DND-41 (cell line): ENCODE results near the gene FBXW2.

ENCODE experiments used
- ATAC-seq: fragments of 200-7000 bp; cut with Tn5 transposase; 3 replicates; pipeline ENCODE4 v1.9.1; 2021; ENCODE audit warnings: low read depth; ENCODE audit not compliant: insufficient read depth
- DNase-seq: peaks from one replicate; pipeline ENCODE4 v3.0.0-alpha.2; 2020
- H2AFZ ChIP-seq: 2 replicates; pipeline ENCODE4 v1.6.0; 2012; ENCODE audit warnings: low read depth, low read length
- H3K27ac ChIP-seq: 2 replicates; pipeline ENCODE4 v1.5.1; 2012; ENCODE audit warnings: low read length, inconsistent platforms
- H3K27me3 ChIP-seq: fragments of 200-600 bp; sonication (generic); 2 replicates; pipeline ENCODE4 v1.6.0; 2012; ENCODE audit warnings: low read length, mild to moderate bottlenecking, inconsistent platforms; ENCODE audit not compliant: insufficient read depth, poor library complexity
- H3K36me3 ChIP-seq: 2 replicates; pipeline ENCODE4 v1.5.1; 2012; ENCODE audit warnings: low read length, inconsistent platforms; ENCODE audit not compliant: insufficient read depth
- H3K4me1 ChIP-seq: 2 replicates; pipeline ENCODE4 v1.5.1; 2012; ENCODE audit warnings: mild to moderate bottlenecking, low read length; ENCODE audit not compliant: insufficient read depth
- H3K4me2 ChIP-seq: 2 replicates; pipeline ENCODE4 v1.6.0; 2012; ENCODE audit warnings: mild to moderate bottlenecking, moderate library complexity, low read length, inconsistent platforms; ENCODE audit not compliant: insufficient read depth
- H3K4me3 ChIP-seq, 2 experiments: fragments of 200-600 bp in 1 of 2; shearing (Covaris generic) in 1 of 2; 2 replicates each; pipeline ENCODE4 v1.5.1; 2012 to 2016; ENCODE audit warnings: inconsistent platforms in 2 of 2, low read length in 2 of 2, mild to moderate bottlenecking in 2 of 2, low read depth in 1 of 2, moderate library complexity in 1 of 2
- H3K79me2 ChIP-seq: 2 replicates; pipeline ENCODE4 v1.6.0; 2012; ENCODE audit warnings: low read length, inconsistent platforms; ENCODE audit not compliant: insufficient read depth
- H3K9ac ChIP-seq: 2 replicates; pipeline ENCODE4 v1.6.0; 2012; ENCODE audit warnings: low read depth, mild to moderate bottlenecking, inconsistent platforms, low read length, moderate library complexity
- H3K9me3 ChIP-seq: 2 replicates; pipeline ENCODE4 v1.5.1; 2012; ENCODE audit warnings: low read length, moderate library complexity, mild to moderate bottlenecking, inconsistent platforms; ENCODE audit not compliant: insufficient read depth, severe bottlenecking
- H4K20me1 ChIP-seq: 2 replicates; pipeline ENCODE4 v1.6.0; 2012; ENCODE audit warnings: low read length; ENCODE audit not compliant: insufficient read depth
- EZH2 ChIP-seq: IDR thresholded peaks from 3 replicates; pipeline ENCODE4 v1.6.1; 2012; ENCODE audit warnings: borderline replicate concordance, low read depth, mild to moderate bottlenecking, moderate library complexity, low read length, inconsistent platforms; ENCODE audit not compliant: severe bottlenecking
- TF ChIP-seq, protein P1 (sequence below): IDR thresholded peaks from 2 replicates; pipeline ENCODE4 v1.5.1; 2012; ENCODE audit warnings: borderline replicate concordance, low read length, moderate library complexity, mild to moderate bottlenecking; ENCODE audit not compliant: poor library complexity, severe bottlenecking; ENCODE audit errors: extremely low read depth

Gene FBXW2

DNA sequence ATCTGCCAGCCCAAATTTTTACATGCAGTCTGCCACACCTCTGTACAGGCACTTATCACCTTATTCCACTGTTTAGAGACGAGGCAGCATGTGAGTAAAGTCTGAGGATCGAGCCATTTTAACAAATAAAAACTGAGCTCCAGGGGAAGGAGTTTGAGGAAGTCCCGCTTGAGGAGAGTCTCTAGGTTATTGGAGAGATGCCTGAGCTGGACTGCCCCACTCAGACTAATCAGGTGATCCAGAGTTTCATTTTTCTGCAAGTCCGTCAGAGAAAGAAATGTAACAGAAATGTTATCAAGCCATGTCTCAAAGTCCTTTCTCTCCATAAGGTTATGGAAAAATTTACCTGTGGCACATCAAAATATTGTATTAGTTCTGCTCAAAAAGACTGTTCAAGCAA is 5.3 kb downstream of the FBXW2 start:
- ATAC-seq (no peak), DNase-seq (no peak)
- peaks cover 34% of the 10 kb centered on the region for H3K4me1 ChIP-seq
- H3K27me3 ChIP-seq: no peaks in the 10 kb centered on the region
- peak overlapping the region; percentile 30; the same call in 1 of the 2 replicates for H3K4me2 ChIP-seq
- H3K36me3 ChIP-seq: peaks cover 52% of the 10 kb centered on the region
- H2AFZ ChIP-seq: no peak overlapping the region
- no peak overlapping the region for H3K27ac ChIP-seq
- no peaks in the 10 kb centered on the region for H4K20me1 ChIP-seq
- H3K4me3 ChIP-seq: no peak overlapping the region
- TF ChIP-seq, protein P1, sequence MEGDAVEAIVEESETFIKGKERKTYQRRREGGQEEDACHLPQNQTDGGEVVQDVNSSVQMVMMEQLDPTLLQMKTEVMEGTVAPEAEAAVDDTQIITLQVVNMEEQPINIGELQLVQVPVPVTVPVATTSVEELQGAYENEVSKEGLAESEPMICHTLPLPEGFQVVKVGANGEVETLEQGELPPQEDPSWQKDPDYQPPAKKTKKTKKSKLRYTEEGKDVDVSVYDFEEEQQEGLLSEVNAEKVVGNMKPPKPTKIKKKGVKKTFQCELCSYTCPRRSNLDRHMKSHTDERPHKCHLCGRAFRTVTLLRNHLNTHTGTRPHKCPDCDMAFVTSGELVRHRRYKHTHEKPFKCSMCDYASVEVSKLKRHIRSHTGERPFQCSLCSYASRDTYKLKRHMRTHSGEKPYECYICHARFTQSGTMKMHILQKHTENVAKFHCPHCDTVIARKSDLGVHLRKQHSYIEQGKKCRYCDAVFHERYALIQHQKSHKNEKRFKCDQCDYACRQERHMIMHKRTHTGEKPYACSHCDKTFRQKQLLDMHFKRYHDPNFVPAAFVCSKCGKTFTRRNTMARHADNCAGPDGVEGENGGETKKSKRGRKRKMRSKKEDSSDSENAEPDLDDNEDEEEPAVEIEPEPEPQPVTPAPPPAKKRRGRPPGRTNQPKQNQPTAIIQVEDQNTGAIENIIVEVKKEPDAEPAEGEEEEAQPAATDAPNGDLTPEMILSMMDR: no peak
- no peak for TF ChIP-seq EZH2
- H3K9ac ChIP-seq: no peak overlapping the region
- no peaks in the 10 kb centered on the region for H3K9me3 ChIP-seq
- peaks cover 95% of the 10 kb centered on the region for H3K79me2 ChIP-seq

DNA sequence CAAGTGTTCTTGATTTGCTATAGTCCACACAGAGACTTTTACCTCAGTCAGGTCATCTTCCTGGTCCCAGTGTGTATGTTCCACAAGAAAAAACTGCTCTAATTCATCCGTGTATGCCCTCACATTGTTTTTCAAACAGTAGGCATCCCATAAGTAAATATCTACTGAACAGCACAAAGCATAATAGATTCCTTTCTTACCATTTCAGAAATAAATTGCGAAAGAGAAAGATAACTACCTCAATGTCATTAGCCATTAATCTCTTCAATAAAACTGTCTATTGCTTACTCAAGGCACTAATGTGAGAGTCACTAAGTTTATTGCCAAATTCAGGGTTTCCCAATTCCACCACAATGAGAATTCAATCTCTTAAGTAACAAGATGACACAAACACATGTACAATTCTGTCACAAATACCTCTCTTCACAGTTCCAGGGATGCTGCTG is 9.6 kb downstream of the FBXW2 start:
- Histone ChIP-seq H3K36me3 (peaks cover 50% of the 10 kb centered on the region), H3K4me2 (no peak overlapping the region), H3K9me3 (no peaks in the 10 kb centered on the region), H3K27me3 (no peaks in the 10 kb centered on the region), H3K9ac (no peak overlapping the region), H3K79me2 (peaks cover 80% of the 10 kb centered on the region), H2AFZ (no peak overlapping the region), H3K4me3 (no peak overlapping the region), H4K20me1 (no peaks in the 10 kb centered on the region; the same call in 1 of the 2 replicates), H3K4me1 (peaks cover 8% of the 10 kb centered on the region; the same call in 1 of the 2 replicates), H3K27ac (no peak overlapping the region)
- TF ChIP-seq, protein P1: no peak
- no peak for TF ChIP-seq EZH2
- DNase-seq: no peak
- ATAC-seq: no peak

DNA sequence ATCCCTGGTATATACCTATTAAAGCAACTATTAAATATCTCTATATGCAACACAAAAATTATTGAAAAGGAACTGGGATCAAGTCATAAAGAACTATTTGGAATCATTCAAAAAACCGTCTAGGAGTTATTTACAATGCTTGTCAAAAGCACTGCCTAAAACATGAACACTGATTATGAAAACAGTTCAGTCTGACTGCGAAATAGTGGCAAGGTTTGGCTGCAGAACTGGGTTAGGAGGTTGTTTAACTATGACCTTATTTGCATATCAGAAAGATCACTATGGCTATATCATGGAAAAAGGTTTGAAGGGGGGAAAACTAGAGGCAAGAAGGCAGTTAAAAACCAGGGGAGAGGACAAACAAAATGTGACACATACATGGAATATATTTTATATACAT is 12.0 kb downstream of the FBXW2 start:
- no peak overlapping the region for H3K27ac ChIP-seq
- peaks cover 58% of the 10 kb centered on the region for H3K36me3 ChIP-seq
- no peaks in the 10 kb centered on the region for H3K27me3 ChIP-seq
- H3K79me2 ChIP-seq: peaks cover 58% of the 10 kb centered on the region
- ATAC-seq: no peak
- no peaks in the 10 kb centered on the region for H3K9me3 ChIP-seq
- no peak overlapping the region for H3K9ac ChIP-seq
- H3K4me2 ChIP-seq: no peak overlapping the region
- DNase-seq: no peak
- H4K20me1 ChIP-seq: no peaks in the 10 kb centered on the region; the same call in 1 of the 2 replicates
- no peak overlapping the region for H2AFZ ChIP-seq
- H3K4me3 ChIP-seq: no peak overlapping the region
- peaks cover 4% of the 10 kb centered on the region; the same call in 1 of the 2 replicates for H3K4me1 ChIP-seq
- no peak for TF ChIP-seq EZH2
- TF ChIP-seq, protein P1: no peak
